ENCODE results near the gene BRD9.
"Not testable (repeated sequence)": the region's sequence is repeated elsewhere in the genome, so short reads cannot be mapped to it uniquely, and the experiment has no call there.

BRD9 gene

DNA sequence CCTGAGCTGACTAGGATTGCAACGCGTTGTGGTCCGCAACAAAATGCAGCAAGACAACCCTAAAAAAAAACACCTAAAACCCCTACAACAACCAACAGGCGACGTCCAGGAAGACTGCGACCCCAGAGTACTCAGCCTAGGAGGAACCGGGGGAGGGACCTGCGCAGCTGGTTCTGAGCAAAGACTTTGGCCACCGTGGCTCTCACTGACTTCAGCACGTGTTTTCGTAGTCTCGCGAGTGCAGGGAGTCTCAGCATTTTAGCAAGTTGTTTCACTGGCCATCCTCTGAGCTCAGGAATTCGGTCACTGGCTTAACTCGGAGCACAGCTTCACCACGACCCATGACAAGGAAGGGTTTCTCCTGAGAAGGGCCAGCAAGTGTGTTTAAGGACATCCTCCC, 33.2 kb downstream of the BRD9 start:
- no peak for DNase-seq (ENCODE audit: low read depth in 3 of 3)

DNA sequence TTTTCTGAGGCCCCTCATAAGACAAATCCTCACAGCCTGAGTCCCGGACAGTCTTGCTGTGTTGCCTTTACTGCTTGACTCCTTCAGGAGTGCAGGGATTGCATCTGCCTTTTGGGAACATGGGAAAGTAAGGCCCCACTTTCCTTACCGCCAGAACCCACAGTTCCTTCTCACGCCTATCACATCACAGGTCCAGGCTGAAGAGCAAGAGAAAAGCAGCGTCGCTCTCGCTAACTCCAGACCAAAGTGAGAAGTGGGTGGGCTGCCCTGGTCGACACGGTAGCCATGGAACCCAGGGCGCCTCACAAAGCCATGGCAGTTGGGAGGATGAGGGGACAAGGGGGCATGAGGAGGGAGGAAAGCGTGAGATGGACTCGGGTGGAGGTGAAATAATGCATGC, 33.9 kb downstream of the BRD9 start:
- no peak for DNase-seq (ENCODE audit: low read depth in 3 of 3)

DNA sequence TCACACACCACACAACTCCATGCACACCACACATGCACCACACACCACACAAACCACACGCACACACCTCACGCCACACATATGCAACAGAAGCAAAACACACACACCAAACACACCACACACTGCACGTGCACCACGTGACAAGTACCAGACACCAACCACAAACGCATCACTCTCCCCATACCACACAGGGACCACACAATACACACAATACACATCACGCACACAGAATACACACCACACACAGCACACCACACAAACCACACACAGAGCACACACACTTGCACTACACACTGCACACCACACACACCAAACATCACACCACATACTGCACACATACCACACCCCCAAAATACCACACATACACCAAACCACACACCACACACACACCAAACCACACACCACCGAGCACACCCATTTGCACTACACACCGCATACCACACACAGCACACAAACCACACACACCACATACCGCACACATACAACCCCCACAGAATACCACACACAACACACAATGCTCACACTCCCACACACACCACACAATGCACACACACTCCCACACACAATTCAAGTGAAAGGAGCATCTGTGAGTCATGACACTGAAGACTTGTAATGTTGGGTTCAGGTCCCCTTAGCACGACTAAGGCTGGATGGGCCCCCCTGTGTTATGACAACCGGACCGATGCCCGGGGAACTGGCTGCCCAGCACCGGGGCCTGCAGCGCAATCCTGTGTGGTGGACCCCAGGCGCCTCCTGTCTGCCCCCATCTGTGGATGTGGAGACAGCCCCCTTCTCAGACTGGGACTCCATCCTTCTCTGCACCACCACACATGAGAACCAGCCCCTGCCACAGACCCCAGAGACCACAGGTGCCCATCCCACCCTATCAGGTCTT, 35.8 kb downstream of the BRD9 start:
- no peak for DNase-seq (ENCODE audit: low read depth in 3 of 3)

DNA sequence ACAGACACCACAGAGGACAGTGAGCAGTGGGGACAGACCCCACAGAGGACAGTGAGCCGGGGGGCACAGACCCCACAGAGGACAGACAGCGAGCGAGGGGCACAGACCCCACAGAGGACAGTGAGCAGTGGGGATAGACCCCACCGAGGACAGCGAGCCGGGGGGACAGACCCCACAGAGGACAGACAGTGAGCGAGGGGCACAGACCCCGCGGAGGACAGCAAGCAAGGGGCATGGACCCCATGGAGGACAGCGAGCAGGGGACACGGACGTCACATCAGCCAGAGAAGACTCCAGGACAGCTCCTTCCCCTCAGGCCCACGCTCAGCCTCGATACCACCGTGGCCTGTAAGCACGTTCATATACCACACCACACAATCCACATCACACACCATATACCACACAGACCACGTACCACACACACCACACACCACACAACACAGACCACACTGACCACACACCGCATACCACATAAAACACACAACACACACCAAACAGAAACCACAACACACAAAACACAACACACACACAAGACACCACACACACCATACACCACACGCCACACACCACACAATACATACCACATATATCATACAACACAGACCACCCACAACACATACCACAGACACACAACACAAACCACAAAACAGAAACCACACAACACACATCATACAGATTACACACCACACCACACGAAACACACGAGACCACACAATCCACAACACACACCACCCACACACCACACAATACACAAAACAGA, 36.6 kb downstream of the BRD9 start:
- no peak for DNase-seq (ENCODE audit: low read depth in 3 of 3)

DNA sequence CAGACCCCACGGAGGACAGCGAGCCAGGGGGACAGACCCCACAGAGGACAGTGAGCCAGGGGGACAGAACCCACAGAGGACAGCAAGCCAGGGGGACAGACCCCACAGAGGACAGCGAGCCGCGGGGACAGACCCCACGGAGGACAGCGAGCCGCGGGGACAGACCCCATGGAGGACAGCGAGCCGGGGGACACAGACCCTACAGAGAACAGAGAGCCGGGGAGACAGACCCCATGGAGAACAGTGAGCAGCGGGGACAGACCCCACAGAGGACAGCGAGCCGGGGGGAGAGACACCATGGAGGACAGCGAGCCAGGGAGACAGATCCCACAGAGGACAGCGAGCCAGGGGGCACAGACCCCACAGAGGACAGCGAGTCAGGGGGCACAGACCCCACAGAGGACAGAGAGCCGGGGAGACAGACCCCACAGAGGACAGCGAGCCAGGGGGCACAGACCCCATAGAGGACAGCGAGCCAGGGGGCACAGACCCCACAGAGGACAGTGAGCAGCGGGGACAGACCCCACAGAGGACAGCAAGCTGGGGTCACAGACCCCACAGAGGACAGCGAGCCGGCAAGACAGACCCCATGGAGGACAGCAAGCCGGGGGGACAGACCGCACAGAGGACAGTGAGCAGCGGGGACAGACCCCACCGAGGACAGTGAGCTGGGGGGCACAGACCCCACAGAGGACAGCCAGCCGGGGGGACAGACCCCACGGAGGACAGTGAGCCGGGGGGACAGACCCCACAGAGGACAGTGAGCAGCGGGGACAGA, 37.4 kb downstream of the BRD9 start:
- no peak for DNase-seq (ENCODE audit: low read depth in 3 of 3)

DNA sequence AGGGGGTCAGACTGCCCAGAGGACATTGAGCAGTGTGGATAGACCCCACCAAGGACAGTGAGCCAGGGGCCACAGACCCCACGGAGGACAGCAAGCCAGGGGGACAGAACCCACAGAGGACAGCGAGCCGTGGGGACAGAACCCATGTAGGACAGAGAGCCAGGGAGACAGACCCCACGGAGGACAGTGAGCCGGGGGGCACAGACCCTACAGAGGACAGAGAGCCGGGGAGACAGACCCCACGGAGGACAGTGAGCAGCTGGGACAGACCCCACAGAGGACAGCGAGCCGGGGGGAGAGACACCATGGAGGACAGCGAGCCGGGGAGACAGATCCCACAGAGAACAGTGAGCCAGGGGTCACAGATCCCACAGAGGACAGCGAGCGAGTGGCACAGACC, 38.4 kb downstream of the BRD9 start:
- no peak for DNase-seq (ENCODE audit: low read depth in 3 of 3)

DNA sequence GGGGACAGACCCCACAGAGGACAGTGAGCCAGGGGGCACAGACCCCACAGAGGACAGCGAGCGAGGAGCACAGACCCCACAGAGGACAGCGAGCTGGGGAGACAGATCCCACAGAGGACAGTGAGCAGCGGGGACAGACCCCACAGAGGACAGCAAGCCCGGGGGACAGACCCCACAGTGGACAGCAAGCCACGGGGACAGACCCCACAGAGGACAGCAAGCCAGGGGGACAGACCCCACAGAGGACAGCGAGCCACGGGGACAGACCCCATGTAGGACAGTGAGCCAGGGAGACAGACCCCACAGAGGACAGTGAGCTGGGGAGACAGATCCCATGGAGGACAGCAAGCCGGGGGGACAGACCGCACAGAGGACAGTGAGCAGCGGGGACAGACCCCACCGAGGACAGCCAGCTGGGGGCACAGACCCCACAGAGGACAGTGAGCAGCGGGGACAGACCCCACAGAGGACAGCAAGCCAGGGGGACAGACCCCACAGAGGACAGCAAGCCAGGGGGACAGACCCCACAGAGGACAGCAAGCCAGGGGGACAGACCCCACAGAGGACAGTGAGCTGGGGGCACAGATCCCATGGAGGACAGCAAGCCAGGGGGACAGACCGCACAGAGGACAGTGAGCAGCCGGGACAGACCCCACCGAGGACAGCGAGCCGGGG, 39.0 kb downstream of the BRD9 start:
- not testable (repeated sequence) for DNase-seq (ENCODE audit: low read depth in 3 of 3)

DNA sequence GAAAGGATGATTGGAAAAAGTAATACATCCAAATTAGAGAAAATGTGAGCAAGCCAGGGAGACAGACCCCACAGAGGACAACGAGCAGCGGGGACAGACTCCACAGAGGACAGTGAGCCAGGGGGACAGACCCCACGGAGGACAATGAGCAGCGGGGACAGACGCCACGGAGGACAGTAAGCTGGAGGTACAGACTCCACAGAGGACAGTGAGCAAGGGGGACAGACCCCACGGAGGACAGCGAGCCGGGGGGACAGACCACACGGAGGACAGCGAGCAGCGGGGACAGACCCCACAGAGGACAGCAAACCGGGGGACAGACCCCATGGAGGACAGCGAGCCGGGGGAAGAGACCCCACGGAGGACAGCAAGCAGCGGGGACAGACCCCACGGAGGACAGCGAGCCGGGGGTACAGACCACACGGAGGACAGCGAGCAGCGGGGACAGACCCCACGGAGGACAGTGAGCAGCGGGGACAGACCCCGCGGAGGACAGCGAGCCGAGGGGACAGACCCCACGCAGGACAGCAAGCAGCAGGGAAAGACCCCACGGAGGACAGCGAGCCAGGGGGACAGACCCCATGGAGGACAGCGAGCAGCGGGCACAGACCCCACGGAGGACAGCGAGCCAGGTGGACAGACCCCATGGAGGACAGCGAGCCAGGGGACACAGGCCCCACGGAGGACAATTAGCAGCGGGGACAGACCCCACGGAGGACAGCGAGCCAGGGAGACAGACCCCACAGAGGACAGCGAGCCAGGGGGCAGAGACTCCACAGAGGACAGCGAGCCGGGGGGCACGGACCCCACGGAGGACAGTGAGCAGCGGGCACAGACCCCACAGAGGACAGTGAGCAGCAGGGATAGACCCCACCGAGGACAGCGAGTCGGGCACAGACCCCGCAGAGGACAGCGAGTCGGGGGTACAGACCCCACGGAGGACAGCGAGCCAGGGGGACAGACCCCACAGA, 39.9 kb downstream of the BRD9 start:
- no peak for DNase-seq (ENCODE audit: low read depth in 3 of 3)

DNA sequence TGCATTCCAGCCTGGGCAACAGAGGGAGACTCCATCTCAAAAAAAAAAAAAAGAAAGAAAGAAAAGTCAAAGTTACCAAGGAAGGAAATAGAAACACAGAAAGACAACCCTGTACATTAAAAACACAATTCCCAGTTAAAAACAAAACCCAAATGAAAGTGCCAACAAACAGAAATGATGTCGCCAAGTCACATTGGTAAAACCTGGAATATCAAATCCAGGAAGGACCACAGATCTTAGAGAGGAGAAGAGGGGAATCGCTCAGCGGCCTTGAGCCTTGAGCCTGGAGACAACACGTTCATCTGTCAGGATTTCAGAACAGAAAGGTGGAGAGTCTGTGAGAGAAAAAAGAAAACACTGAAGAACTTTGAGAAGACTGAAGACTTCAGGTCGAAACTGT, 40.6 kb downstream of the BRD9 start:
- DNase-seq (ENCODE audit: low read depth in 3 of 3): no peak

DNA sequence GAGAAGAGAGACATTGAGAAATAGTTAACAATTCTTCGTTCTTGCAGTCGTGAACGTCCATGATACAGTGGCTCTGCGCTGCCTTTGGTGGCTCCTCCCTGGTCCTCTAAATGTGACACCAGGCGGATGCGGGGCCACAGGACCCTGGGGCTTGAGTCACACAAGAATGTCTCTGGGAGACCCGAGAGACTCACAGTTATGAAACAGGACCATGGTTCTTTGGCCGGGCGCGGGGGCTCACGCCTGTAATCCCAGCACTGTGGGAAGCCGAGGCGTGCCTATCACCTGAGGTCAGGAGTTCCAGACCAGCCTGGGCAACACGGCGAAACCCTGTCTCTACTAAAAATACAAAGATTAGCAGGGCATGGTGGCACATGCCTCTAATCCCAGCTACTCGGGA, 41.0 kb downstream of the BRD9 start:
- DNase-seq (ENCODE audit: low read depth in 3 of 3): no peak

DNA sequence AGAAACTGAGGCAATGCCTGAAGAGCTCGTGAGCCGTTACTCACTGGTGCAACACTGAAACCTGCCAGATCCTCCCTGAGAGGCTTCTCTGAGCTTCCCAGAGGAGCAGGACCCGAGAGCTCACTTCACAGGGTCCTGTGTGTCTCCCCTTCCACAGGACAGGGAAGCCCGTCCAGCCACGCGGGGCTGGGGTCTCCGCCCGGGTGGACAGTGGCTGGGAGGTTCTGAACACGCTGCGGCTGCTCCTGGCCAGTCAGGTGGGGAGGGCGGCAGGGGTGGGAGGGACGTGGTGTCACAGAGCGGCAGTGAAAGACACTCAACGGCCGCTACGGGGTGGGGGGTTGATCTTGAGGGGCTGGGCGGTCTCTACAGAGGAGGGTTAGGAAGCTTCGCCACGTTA, 41.5 kb downstream of the BRD9 start:
- no peak for DNase-seq (ENCODE audit: low read depth in 3 of 3)

DNA sequence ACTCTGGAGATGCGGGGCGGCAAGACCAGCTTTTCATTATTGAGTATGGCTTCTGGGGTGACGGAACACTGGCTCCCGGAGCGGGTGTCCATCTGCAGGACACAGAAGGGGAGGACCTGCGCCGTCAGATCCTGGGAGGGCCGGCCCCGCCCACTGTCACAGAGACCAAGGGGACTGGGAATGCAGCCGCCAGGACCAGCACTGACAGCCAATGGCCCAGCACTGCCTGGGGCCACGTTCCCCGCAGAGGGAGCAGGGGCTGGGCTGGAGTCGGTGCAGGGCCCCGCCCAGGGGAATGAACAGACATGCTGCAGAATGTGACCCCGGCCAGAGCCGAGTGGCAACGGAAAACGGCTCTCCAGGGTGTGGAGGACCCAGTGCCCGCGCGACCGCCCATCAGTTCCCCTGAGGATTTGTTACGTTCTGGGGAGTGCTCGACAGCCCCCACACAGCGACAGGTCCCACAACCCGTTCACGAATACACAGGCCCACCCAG, 42.0 kb downstream of the BRD9 start, which contains the start of gene ZDHHC11:
Gene ZDHHC11 (minus strand): TSS at position 476 of the 496 bp plus-strand sequence. CDS start 384 bp downstream, at position 92.
- no peak for DNase-seq (ENCODE audit: low read depth in 3 of 3)

DNA sequence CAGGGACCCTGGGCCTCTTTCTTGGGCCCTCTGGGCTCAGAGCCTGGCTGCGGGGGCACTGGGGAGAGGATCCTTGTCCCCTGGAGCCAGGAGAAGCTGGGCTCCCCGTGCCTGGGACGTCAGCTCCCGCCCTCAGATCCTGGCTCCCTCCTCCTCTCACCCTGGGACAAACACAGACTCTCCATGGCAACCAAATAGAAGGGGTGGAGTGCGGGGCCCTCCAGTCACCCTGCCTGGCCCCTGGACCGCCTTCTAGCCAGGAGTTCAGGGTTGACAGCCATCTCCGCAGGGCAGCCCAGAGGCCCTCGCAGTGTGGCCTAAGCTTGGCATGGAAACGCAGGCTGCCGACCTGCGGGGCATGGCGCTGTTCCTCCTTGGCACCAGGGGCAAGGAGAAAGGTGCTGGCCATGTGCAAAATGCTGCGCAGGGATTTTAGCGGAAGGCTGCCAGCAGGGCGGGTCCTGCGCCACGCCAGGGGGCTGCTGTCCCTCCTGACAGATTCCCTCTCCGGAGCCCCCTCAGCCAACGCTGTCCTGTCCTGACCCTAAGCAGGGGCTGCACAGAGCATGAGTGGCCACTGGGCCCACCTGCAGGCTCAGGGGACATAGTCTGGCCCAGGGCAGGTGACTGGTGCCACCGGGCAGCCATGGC, 42.8 kb downstream of the BRD9 start:
- no peak for DNase-seq (ENCODE audit: low read depth in 3 of 3)

DNA sequence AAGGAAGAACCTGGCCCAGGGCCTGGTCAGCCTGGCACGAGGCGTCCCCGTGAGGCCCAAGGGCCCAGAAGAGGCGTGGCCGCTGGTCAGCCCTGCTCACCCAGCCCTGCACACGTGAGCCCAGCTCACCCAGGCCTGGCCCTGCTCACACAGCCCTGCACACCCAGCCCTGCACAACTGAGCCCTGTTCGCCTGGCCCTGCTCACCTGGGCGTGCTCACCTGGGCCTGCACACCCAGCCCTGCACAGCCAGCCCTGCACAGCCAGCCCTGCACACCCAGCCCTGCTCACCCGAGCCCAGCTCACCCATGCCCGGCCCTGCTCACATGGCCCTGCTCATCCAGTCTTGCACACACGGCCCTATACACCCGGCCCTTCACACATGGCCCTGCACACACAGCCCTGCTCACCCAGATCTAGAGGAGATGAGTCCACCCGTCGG, 43.9 kb downstream of the BRD9 start:
- DNase-seq (ENCODE audit: low read depth in 3 of 3): no peak

DNA sequence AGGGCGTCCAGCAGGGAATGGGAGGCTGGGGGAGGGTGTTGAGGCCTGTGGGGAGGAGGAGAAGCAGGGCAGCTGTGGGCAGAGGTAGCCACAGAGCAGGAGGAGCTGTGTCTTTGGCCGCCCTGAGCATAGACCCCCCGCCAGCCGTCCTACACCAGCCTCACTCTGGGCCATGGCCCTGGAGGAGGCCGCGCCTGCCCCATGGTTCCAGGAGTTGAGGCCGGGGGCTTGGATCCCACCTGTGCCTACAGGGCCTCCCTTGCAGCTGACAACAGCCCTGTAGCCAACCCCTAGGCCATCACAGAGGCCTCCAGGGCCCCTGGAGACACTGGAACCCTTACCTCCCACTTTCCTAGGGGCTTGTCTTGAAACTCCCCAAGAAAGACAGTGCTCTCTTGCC, 44.9 kb downstream of the BRD9 start:
- DNase-seq (ENCODE audit: low read depth in 3 of 3): not testable (repeated sequence)

DNA sequence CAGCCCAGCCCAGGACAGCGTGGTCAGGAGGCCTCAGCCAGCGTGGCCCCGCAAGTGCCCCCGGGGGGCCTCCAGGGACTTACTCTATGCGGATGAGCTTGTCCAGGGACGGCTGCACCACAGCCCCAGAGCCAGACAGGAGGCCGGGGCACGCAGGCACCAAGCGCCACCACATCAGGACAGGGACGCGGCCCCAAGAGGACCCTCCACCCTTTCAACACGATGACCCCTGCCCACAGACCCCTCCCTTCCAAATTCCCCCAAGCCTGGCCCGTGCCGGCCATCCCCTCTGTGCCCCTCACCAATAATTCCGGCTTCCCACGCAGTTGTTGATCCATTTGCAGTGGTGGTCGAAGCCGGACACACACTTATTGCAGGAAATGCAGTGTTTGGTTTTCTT, 45.4 kb downstream of the BRD9 start:
- DNase-seq (ENCODE audit: low read depth in 3 of 3): not testable (repeated sequence)

DNA sequence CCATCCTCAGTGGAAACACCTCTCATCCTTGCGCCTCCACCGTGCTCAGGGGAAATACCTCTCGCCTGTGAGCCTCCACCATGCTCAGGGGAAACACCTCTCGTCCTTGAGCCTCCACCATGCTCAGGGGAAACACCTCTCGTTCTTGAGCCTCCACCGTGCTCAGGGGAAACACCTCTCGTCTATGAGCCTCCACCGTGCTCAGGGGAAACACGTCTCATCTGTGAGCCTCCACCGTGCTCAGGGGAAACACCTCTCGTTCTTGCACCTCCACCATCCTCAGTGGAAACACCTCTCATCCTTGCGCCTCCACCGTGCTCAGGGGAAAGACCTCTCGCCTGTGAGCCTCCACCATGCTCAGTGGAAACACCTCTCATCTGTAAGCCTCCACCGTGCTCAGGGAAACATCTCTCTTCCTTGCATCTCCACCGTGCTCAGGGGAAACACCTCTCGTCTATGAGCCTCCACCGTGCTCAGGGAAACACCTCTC, 46.0 kb downstream of the BRD9 start:
- peak in 1 of 3 donors; percentile 32 for DNase-seq (ENCODE audit: low read depth in 3 of 3)

DNA sequence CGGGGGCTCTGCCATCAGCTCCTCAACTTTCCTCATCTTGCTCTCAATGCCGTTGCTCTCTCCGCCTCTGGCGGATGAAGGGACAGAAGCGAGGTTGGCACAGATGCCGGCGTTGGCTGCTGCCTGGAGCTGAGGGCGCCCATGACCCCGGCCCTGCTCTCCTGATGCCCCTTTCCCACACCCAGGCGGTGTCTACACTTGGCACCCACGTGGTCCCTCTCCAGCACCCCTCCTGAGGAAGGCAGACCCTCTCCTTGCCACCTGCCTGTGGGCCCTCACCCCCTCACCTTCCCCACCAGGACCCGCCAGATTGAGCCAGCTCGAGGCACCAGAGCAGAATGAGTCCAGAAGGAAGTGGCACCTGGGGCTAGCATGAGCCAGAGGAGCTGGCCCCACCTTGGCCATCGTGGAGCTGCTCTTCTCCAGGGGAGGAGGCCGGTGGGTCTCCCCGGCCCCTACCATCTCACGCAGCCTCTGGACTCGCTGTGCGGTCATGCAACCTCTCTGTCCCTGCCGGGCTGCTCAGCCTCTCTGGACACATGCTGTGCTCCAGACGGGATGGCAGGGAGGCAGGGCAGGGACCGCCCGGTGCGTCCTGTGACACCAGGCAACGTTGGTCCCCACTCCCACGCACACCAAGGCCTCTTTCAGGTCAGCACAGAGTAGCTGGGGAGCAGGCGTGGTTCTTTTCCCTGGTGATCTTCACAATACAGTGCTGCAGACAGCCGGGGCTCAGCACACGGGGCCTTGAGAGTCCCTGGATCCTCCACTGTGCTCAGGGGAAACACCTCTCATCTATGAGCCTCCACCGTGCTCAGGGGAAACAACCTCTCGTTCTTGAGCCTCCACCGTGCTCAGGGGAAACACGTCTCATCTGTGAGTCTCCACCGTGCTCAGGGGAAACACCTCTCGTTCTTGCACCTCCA, 46.7 kb downstream of the BRD9 start:
- DNase-seq (ENCODE audit: low read depth in 3 of 3): not testable (repeated sequence)
